Fibroblast of lung (primary cell): ENCODE results near the gene PRRT2.

Source experiments
- EZH2 ChIP-seq: IDR thresholded peaks from 2 replicates; pipeline ENCODE4 v1.5.1; 2012; ENCODE audit warnings: low read length, control low read depth, mild to moderate bottlenecking; ENCODE audit errors: missing control alignments
- TF ChIP-seq, protein P1 (sequence below), 2 donors: IDR thresholded peaks in 1 of 2; conservative IDR thresholded peaks in 1 of 2; 1 replicate in 1 of 2; 2 replicates in 1 of 2; pipeline ENCODE4 v1.5.1; 2011 to 2012; ENCODE audit warnings: low read length in 2 of 2, control low read depth in 1 of 2, inconsistent platforms in 1 of 2, low read depth in 1 of 2, mild to moderate bottlenecking in 1 of 2

DNA sequence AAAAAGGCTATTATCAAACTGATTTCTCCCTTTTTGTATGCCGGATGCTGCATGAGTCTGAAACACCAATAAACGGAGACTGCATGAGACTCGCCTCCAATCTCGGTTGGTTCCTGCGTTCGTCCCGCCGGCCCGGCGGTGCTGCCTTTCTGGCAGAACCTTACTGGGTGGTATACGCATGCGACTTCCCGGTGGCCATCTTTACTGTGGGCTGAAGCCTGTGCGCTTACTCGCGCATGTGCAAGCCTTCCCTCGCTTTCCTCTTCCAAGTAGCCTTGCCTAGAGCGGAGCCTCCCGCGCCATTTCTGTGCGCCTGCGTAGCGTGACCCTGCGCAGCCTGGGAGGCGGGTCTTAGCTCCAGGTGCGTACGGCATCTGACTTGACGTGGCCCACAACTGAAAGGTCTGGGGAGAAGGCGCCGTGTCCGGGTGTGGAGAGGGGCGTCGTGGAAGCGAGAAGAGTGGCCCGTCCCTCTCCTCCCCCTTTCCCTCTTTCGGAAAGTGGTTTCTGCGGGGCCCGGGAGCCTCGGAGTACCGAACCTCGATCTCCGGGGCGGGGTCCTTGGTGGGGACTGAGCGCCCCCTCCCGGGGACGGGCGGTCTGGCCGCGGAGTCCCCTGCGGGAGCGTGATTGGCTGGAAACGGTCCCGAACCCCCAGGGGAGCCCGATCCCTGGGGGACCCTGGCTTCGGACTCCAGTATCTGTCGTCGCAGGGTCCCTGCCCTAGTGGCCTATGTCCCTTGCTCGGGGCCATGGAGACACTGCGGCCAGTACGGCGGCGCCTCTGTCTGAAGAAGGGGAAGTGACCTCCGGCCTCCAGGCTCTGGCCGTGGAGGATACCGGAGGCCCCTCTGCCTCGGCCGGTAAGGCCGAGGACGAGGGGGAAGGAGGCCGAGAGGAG, 4.0 kb downstream of the PRRT2 start, which contains the start of gene PAGR1:
- no peak for TF ChIP-seq EZH2
- TF ChIP-seq, protein P1, sequence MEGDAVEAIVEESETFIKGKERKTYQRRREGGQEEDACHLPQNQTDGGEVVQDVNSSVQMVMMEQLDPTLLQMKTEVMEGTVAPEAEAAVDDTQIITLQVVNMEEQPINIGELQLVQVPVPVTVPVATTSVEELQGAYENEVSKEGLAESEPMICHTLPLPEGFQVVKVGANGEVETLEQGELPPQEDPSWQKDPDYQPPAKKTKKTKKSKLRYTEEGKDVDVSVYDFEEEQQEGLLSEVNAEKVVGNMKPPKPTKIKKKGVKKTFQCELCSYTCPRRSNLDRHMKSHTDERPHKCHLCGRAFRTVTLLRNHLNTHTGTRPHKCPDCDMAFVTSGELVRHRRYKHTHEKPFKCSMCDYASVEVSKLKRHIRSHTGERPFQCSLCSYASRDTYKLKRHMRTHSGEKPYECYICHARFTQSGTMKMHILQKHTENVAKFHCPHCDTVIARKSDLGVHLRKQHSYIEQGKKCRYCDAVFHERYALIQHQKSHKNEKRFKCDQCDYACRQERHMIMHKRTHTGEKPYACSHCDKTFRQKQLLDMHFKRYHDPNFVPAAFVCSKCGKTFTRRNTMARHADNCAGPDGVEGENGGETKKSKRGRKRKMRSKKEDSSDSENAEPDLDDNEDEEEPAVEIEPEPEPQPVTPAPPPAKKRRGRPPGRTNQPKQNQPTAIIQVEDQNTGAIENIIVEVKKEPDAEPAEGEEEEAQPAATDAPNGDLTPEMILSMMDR (conservative IDR thresholded peaks at IDR 0.05 in 1 of 2, IDR thresholded peaks at IDR 0.05 in 1 of 2; ENCODE audit: low read depth in 1 of 2, low read length in 2 of 2) = peak; percentile 72 to 78
